NCI-H774 (cell line): Measurements from ENCODE around the gene TEX2.

Source experiments
- DNase-seq: peaks from one replicate; lab custom pipeline; 2025; lab: John Stamatoyannopoulos, UW

The TEX2 gene

GRCh38 chr17:64115043-64115698 is 147.9 kb downstream of the TEX2 start:
- DNase-seq = no peak

GRCh38 chr17:64113006-64113405 is 150.1 kb downstream of the TEX2 start:
- DNase-seq = no peak

GRCh38 chr17:64111831-64112230 is 151.2 kb downstream of the TEX2 start:
- DNase-seq = no peak

- DNase-seq = no peak
Measured at GRCh38 chr17:64110379-64111152, 152.5 kb downstream of the TEX2 start.

- DNase-seq = no peak
Measured at GRCh38 chr17:64109400-64109799, 153.7 kb downstream of the TEX2 start.

GRCh38 chr17:64107500-64108236 is 155.4 kb downstream of the TEX2 start:
- DNase-seq = peak; percentile 66

GRCh38 chr17:64106918-64107317 is 156.1 kb downstream of the TEX2 start:
- DNase-seq = no peak

GRCh38 chr17:64103391-64104364 is 159.4 kb downstream of the TEX2 start:
- no peak for DNase-seq

GRCh38 chr17:64102627-64103390 is 160.3 kb downstream of the TEX2 start:
- DNase-seq = no peak

GRCh38 chr17:64099543-64099942 is 163.5 kb downstream of the TEX2 start:
- DNase-seq = no peak
